Measurements from ENCODE around the gene AMZ2.
"Not testable (repeated sequence)": the region's sequence is repeated elsewhere in the genome, so short reads cannot be mapped to it uniquely, and the experiment has no call there.

AMZ2 gene

DNA sequence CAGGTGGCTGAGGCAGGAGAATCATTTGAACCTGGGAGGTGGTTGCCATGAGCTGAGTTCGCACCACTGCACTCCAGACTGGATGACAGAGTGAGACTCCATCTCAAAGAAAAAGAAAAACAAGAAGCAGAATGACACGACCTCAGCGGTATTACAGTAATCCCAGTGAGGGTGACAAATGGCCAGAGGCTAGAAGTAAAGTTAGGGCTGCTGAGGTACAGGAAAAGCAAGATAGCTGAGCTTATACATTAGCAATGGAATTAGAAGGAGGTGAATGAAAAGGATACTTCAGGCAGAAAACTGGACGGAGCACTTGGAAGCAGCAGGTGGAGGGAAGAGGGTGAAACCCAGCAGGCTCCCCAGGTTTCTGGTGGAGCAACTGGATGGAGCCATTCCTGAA is 26.1 kb upstream of the AMZ2 start:
- DNase-seq (ENCODE audit: low read depth) = no peak
- TF ChIP-seq, protein P1, sequence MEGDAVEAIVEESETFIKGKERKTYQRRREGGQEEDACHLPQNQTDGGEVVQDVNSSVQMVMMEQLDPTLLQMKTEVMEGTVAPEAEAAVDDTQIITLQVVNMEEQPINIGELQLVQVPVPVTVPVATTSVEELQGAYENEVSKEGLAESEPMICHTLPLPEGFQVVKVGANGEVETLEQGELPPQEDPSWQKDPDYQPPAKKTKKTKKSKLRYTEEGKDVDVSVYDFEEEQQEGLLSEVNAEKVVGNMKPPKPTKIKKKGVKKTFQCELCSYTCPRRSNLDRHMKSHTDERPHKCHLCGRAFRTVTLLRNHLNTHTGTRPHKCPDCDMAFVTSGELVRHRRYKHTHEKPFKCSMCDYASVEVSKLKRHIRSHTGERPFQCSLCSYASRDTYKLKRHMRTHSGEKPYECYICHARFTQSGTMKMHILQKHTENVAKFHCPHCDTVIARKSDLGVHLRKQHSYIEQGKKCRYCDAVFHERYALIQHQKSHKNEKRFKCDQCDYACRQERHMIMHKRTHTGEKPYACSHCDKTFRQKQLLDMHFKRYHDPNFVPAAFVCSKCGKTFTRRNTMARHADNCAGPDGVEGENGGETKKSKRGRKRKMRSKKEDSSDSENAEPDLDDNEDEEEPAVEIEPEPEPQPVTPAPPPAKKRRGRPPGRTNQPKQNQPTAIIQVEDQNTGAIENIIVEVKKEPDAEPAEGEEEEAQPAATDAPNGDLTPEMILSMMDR (IDR thresholded peaks at IDR 0.05; ENCODE audit: control insufficient read depth, insufficient read depth, low read depth, low read length, missing control alignments) = no peak
- H3K4me3 ChIP-seq (ENCODE audit: control insufficient read depth, low read depth, low read length) = no peak overlapping the region

DNA sequence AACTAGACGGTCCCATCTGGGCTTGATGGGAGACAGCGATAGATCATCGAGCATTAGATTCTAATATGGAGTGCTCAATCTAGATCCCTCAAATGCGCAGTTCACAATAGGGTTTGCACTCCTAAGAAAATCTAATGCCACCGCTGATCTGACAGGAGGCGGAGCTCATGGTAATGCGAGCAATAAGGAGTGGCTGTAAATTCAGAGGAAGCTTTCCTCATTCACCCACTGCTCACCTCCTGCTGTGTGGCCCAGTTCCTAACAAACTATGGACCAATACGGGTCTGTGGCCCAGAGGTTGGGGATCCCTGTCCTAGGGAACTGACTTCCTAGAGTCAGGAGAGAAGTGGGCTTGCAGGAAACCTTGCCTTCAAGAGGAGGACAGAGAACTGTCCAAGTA is 25.2 kb upstream of the AMZ2 start:
- DNase-seq (ENCODE audit: low read depth) = no peak
- no peak overlapping the region for H3K4me3 ChIP-seq (ENCODE audit: control insufficient read depth, low read depth, low read length)
- TF ChIP-seq, protein P1 (IDR thresholded peaks at IDR 0.05; ENCODE audit: control insufficient read depth, insufficient read depth, low read depth, low read length, missing control alignments) = no peak

DNA sequence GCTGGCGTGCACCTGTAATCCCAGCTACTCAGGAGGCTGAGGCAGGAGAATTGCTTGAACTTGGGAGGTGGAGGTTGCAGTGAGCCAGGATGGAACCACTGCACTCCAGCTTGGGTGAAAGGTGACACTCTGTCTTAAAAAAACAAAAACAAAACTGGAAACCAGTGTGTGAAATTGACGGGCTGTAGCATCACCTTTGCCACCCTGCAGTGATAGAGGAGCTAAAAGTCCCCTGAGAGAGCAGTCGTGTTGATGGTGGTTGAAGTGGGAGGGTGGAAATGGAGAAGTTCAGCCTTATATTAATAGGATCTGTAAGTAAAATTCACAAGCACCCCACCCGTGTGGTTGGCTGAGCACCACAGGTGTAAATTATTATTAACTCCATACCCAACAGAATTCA is 22.8 kb upstream of the AMZ2 start:
- not testable (repeated sequence) for DNase-seq (ENCODE audit: low read depth); H3K4me3 ChIP-seq (ENCODE audit: control insufficient read depth, low read depth, low read length)

DNA sequence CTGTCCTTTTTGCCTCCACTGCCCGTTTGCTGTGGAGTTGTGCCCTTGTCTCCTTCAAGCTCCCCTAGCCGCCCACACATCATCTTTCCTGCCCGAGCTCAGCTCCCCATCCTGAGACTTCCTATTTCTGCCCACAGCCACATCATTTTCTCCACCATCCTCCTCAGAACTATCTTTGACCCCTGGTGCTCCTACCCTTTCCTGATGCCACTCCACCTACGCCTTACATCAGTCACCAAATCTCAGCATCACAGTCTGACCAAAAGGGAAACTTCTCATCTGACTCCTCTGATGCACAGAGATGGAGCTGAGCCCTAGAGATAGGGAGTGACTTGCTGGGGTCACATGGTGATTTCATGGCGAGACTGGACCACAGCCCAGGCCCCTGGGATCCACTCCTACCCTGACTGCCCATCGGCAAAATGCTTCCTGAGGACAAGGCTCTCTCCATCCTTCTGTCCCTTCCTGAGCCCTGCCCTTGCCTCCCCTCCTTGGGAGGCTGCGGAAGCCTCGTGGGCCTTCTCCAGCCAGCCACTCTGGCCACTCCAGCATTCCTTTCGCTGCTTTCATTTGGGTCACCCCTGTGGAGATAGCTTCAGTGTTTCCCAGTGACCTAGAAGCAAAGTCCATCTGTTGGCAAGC is 19.7 kb upstream of the AMZ2 start:
- not testable (repeated sequence) for H3K4me3 ChIP-seq (ENCODE audit: control insufficient read depth, low read depth, low read length); DNase-seq (ENCODE audit: low read depth)

DNA sequence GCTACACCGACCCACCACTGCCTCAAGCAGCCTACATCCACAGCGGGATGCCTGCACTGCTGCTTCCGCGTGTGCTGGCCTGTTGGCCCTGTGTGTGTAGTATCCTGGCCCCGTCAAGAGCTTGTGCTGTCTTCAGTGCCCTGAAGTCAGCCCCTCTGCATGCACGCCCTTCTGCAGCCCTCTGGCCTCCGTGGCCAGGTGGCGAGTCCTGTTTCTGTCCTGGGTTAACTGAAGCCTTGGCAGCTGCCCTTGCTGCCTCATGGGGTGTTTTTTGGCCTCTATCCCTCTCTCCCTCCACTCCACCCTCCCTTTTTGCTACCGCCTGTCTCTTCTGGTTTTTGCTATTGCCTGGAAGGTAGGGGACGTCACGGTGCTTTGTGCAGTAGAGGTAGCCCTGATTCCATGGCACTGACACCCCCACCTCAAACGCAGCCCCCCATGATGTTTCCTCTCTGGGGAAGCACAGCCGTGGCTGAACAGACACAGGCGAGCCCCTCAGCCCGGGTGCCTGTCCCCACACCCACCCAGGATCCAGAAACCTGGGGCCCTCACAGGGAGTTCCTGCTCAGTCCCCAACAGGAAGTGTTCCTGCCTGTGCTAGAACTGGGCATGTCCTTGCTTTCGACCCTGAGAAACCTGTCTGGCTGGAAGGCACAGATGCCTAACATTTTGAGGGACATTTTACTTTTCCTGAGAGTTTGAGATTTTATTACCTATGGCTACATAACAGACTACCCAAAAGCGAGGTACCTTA is 18.8 kb upstream of the AMZ2 start:
- no peak for DNase-seq (ENCODE audit: low read depth)
- TF ChIP-seq, protein P1 (IDR thresholded peaks at IDR 0.05; ENCODE audit: control insufficient read depth, insufficient read depth, low read depth, low read length, missing control alignments) = no peak
- H3K4me3 ChIP-seq (ENCODE audit: control insufficient read depth, low read depth, low read length) = no peak overlapping the region

DNA sequence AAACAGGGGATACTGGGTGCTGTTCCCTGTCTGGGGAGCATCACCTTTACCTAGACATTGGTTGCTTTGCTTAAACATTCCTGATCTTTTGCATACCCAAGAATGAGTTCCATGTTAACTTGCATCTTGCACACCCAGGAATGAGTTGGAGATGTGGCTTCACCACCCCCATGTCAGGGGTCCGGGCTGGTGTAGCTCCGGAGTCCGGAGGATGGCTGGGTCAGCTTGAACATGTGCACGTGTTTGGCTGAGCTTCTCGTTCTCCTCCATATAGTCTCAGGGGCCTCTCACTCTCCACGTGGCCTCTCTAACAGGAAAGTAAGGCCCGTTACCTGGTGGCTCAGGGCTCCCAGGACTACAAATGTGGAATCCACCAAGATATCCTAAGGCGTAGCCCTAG is 18.2 kb upstream of the AMZ2 start:
- no peak overlapping the region for H3K4me3 ChIP-seq (ENCODE audit: control insufficient read depth, low read depth, low read length)
- no peak for DNase-seq (ENCODE audit: low read depth)
- TF ChIP-seq, protein P1 (IDR thresholded peaks at IDR 0.05; ENCODE audit: control insufficient read depth, insufficient read depth, low read depth, low read length, missing control alignments) = no peak

DNA sequence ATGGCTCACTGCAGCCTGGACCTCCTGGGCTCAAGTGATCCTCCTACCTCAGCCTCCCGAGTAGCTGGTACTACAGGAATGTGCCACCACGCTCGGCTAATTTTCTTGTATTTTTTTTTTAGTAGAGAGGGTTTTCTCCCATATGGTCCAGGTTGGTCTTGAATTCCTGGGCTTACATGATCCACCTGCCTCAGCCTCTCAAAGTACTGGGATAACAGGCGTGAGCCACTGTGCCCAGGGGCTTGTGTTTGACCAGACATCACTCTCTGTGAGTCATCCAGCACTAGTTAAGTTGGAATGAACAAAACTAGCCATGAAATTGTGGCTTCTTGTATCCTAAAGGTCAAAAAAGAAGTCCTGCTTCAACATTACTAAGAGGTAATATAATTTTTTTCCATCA is 16.7 kb upstream of the AMZ2 start:
- not testable (repeated sequence) for H3K4me3 ChIP-seq (ENCODE audit: control insufficient read depth, low read depth, low read length); DNase-seq (ENCODE audit: low read depth)

DNA sequence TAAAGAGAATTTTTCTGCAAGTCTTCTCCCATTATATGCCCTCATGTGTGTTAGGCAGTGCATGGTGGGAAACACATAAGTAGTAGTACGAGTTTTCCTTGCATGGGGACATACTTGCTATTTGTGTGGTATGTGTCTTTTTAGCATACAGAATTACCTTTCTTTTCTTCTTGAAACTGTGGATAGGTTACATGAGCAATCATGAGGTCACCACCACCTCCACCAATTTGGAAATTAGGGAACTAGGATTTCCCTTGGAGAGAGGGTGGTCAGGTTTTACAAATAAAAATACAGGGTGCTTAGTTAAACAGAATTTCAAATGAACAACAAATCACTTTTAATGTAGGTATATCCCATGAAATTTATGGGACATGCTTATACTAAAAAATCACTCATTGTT is 16.3 kb upstream of the AMZ2 start:
- TF ChIP-seq, protein P1 (IDR thresholded peaks at IDR 0.05; ENCODE audit: control insufficient read depth, insufficient read depth, low read depth, low read length, missing control alignments) = no peak
- H3K4me3 ChIP-seq (ENCODE audit: control insufficient read depth, low read depth, low read length) = no peak overlapping the region
- DNase-seq (ENCODE audit: low read depth) = no peak

DNA sequence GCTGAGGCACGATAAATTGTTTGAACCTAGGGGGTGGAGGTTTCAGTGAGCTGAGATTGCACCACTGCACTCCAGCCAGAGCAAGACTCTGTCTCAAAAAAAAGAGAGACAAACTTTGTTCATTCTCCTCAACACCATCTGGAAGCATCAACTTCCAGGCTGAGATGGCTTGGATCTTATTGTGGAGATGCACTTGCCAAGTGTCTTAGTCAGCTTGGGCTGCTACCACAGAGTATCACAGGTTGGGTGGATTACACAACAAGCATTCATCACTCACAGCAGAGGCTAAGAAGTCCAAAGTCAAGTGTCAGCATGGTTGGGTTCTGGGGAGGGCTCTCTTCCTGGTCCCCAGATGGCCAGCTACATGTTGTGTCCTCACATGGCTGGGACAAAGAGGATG is 15.1 kb upstream of the AMZ2 start:
- peak; percentile 45 for DNase-seq (ENCODE audit: low read depth)
- H3K4me3 ChIP-seq (ENCODE audit: control insufficient read depth, low read depth, low read length) = not testable (repeated sequence)

DNA sequence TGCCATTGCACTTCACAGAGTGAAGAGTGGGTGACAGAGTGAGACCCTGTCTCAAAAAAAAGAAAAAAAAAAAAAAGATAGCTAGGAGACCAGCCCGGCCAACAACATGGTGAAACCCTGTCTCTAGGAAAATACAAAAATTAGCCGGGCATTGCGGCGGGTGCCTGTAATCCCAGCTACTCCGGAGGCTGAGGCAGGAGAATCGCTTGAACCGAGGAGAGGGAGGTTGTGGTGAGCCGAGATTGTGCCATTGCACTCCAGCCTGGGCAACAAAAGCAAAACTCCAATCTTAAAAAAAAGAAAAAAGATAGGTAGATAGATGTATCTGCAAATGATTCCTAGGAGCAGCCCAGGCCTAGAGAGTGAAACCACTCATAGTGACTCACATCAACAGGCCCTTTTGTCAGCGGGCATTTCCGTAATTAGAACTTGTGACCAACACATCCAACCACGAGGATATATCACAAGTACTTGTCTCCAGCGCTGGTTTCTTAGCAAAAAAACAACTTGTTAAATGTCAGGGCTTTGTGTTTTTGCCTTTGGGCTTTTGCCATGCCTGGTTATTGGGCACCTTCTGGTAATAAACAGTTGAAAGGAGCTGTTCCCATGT is 13.0 kb upstream of the AMZ2 start:
- not testable (repeated sequence) for H3K4me3 ChIP-seq (ENCODE audit: control insufficient read depth, low read depth, low read length)
- peak; percentile 54 for DNase-seq (ENCODE audit: low read depth)

DNA sequence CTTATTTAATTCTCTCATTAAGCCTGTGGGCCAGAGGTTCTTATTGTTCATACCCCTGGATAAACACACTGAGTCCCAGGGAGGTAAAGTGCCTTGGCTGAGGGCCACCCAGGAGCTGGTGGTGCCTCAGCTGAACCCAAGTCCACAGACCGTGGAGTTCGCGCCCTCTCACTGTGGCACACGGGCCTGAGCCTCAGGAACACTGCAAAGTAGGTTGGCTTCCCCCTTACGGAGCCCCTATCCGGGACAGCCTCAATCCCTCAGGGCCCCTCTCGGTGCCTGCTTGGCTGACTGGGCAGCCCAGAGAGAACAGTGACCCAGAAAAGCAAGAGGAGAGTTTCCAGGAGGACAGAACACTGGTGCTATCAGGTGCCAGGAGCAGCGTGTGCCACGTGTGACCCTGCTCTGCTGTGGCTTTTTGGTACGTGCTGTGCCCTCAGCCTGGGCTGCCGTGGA is 12.5 kb upstream of the AMZ2 start:
- DNase-seq (ENCODE audit: low read depth) = not testable (repeated sequence)

More for the DNA sequence above, 12.5 kb upstream of the AMZ2 start:
- H3K4me3 ChIP-seq (ENCODE audit: control insufficient read depth, low read depth, low read length) = not testable (repeated sequence)
